ENCODE data around the gene ZMIZ1.

GRCh38 chr10:79241990-79242619 is 173.3 kb downstream of the ZMIZ1 start:
- no peak for TF ChIP-seq YY1 (IDR thresholded peaks at IDR 0.05; ENCODE audit: insufficient read depth, insufficient read length)
- TF ChIP-seq ZNF274 (IDR thresholded peaks at IDR 0.05; ENCODE audit: low read depth, low read length), result no peak
- no peak for TF ChIP-seq SUZ12 (IDR thresholded peaks at IDR 0.05; ENCODE audit: extremely low read depth, insufficient read depth, insufficient read length)

Data from NT2/D1 (cell line).